NCI-H2107 (cell line): ENCODE results near the gene ZDHHC20.
"Not testable (repeated sequence)": the region's sequence is repeated elsewhere in the genome, so short reads cannot be mapped to it uniquely, and the experiment has no call there.

ENCODE experiments used
- DNase-seq: peaks from one replicate; lab custom pipeline; 2025; lab: John Stamatoyannopoulos, UW

ZDHHC20 gene

DNA sequence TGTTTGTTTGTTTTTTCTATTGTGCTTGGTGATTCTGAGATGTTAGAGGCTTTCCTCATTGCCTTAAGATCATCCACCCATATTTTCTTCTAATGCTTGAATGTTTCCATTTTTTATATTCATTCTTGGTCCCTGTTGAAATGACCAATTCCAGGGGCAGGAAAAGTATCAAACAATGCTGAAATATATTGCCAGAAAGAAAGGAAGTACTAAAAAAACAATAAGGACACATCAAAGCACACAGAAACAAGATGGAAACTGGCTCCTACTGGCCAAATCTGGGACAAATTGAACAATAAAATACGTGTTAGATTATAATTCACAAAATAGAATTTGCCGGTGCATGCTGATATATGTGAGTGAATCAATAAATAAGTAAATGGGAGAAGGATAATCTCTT is 23.9 kb downstream of the ZDHHC20 start:
- no peak for DNase-seq

DNA sequence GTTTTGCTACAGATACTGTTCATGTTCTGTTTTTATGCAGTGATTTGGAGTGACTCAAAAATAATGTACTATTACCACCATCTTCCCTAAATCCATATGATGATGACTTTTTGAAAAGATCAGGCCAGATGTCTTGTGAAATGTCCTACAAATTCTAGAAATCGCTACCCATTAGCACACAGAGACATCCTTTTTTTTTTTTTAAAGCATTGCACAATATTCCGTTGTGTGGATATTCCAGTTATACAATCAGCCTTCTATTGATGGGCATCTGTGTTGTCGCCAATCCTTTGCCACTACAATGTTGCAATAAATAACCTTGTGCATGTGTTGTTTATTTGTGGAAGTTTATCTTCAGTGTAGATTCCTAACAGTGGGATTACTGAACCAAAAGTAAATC is 24.5 kb downstream of the ZDHHC20 start:
- DNase-seq = no peak

DNA sequence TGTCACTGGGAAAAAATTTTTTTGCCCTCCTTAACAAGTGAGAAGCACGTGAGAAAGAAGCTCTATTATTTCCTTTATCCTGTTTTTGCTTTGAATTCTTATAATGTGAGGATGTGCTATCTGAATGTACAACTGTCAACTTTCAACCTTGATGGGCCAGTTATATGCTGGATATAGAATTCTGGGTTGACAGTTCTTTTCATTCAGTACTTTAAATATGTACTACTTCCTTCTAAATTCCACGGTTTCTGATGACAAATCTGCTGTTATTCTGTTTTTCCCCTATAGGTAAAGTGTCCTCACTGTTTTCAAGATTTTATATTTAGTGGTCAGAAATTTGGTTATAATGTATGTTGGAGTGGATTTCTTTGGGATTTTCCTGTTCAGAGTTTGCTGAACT is 29.9 kb downstream of the ZDHHC20 start:
- no peak for DNase-seq

DNA sequence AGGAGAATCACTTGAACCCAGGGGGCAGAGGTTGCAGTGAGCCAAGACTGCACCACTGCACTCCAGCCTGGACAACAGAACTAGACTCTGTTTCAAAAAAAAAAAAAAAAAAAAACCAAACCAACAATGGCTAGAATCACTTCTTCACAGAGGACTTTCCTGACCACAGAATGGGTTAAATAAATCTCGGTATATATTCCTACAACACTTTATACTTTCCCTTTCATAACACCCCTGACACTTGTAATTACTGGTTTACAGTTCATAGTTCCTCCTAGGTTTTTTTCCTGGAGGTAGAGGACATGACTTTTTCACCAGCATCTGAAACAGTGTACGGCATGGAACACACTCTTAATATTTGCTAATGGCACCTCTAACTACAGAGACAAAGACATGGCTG is 31.4 kb downstream of the ZDHHC20 start:
- no peak for DNase-seq

GRCh38 chr13:21426238-21426637 is 32.9 kb downstream of the ZDHHC20 start:
- no peak for DNase-seq

DNA sequence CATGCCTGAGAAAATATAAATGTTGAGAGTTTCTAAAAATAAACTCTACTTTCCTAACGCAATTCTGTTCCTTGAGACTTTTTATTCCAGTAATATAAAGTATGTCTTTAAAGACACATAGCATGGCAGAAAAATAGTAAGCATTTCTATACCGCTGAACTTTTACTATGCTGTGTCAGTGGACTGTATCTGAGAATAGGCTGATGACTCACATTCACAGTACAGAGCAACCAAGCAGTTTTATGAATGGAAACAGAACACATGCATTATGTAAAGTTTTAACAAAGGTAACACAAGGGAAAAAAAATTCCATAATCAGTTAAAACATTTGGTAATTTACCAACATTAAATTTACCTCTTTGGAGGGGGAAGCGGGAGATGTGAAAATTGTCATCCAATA is 38.4 kb downstream of the ZDHHC20 start:
- DNase-seq = no peak

GRCh38 chr13:21413013-21413412 is 46.1 kb downstream of the ZDHHC20 start:
- DNase-seq = no peak

DNA sequence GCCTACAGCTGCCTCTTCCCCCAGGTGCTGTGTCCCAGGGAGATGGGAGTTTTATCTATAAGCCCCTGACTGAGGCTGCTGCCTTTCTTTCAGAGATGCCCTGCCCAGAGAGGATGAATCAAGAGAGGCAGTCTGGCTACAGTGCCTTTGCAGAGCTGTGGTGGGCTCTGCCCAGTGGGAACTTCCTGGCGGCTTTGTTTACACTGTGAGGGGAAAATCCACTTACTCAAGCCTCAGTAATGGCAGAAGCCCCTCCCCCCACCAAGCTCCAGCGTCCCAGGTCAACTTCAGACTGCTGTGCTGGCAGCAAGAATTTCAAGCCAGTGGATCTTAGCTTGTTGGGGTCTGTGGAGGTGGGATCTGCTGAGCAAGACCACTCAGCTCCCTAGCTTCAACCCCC is 48.6 kb downstream of the ZDHHC20 start:
- not testable (repeated sequence) for DNase-seq

DNA sequence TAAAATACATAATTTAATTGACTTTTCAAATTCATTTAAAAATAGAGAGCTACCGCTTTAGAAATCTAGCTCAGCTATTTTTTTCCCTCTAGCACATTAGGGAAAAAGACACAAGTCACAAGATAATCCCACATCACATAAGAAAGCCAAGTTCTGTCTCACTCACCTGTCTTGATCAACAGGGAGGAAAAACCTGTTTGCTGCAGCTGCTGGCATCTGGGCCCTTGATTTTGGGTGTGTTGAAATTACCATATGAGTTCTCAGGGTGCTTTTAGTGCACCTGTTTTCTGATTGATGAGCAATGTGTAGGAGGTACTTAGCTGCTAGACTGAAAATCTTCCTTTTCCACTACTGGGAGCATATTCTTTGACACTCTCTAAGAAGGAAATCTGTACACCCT is 53.8 kb downstream of the ZDHHC20 start:
- DNase-seq = no peak

- DNase-seq = no peak
These were observed 56.4 kb downstream of the ZDHHC20 start for GRCh38 chr13:21402586-21403307.

DNA sequence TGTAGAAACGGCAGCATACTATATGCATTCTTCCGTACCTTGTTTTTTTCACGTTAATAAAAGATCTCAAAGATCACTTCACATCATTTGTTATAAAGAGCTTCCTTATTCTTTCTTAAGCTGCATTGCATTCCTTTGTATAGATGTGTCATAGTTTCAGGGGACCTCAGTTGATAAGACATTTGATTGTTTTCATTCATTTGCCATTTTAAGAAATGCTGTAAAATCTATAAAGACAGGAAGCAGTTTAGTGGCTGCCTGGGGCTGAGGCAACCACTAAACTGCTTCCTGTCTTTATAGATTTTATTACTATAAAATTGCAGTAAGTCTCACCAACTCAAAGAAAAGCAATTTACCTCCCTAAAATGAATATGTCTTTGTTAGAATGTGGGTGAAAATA is 59.4 kb downstream of the ZDHHC20 start:
- DNase-seq = no peak

DNA sequence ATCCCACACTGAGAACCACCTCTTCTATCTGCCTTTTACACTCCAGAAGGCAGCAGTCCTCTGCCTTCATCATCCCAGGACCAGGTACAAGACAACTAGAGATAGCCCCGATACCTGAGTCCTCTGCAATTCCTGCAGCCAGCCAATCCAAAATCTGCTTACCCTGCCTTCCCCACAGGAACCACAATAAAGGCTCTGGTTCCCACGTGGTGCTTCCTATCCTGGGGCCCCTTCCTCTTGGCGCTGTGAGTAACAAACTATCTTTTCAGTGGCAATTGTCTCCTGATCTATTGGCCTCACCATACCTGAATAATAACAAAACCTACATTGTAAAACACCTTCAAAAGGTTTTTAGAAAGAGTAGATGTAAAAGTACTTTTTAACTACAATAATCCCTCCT is 63.1 kb downstream of the ZDHHC20 start:
- no peak for DNase-seq

DNA sequence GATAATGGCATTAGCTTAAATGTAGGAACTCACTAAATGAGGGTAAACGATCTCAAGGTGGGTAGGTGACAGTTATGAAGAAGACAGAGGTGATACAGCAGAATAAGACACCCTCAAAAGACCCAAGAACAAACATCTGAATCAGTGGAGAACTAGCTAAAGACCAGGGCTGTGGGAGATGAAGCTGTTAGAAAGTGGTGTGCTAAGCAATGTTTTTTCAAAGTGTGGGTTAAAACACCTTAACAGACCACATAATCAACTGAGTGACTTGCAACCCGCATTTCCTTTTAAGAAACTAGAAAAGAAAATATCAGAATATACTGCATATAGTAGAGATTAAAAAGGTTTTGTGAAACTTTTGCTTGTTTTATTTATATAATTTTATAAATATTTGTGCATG is 70.0 kb downstream of the ZDHHC20 start:
- DNase-seq = no peak

DNA sequence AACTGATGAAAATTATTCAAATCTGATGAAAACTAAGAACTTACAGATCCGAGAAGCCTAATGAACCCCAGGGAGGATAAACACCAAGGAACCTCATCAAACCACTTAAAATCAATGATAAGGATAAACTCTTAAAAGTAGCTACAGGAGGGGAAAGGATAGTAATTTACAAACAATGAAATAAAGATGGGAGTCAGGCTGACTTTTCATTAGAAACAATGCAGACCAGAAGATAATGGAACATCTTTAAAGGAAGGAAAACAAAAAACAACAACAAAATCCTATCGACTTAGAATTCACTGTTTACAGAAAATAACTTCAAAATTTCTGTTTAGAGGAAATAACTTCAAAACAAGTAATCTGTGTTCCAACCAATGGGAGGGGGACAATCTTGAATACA is 73.4 kb downstream of the ZDHHC20 start:
- no peak for DNase-seq

DNA sequence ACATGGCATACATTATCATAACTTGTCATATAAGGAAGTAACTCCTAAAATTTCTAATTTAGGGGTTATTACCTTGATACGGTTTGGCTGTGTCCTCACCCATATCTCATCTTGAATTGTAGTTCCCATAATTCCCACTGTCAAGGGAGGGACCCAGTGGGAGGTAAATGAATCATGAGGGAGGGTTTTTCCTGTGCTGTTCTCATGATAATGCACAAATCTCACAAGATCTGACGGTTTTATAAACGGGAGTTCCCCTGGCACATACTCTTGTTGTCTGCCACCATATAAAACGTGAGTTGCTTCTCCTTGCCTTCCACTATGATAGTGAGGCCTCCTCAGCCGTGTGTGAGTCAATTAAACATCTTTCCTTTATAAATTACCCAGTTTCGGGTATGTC is 76.0 kb downstream of the ZDHHC20 start:
- DNase-seq = no peak

DNA sequence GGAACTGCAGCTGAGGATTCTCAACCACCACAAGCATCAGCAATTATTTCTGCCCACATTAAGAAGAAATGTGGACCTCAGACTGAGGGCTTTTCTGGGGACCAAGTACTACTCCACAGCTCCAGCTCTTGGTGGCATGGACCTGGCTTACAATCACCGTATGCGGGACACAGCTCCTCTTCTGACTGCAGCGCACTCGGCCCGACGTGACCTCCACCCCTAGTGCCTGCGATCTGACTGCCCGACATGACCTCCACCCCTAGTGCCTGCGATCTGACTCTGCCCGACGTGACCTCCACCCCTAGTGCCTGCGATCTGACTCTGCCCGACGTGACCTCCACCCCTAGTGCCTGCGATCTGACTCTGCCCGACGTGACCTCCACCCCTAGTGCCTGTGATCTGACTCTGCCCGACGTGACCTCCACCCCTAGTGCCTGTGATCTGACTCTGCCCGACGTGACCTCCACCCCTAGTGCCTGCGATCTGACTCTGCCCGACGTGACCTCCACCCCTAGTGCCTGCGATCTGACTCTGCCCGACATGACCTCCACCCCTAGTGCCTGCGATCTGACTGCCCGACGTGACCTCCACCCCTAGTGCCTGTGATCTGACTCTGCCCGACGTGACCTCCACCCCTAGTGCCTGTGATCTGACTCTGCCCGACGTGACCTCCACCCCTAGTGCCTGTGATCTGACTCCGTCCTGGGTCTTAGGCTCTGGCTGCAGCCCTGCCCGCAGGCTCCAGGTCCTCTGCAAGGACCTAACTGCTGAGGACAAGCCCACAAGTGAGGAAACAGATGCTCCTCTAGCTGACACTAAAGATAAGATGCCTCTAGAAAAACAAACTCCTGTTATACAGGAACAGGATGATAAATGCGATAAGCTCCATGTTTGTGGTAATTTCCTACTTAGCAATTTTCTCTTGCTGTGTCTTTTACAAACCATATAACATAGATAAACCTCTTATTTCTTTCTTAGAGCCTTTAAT is 81.8 kb downstream of the ZDHHC20 start:
- DNase-seq = not testable (repeated sequence)

GRCh38 chr13:21372530-21372929 is 86.6 kb downstream of the ZDHHC20 start:
- no peak for DNase-seq

GRCh38 chr13:21371011-21371410 is 88.1 kb downstream of the ZDHHC20 start:
- DNase-seq = no peak

DNA sequence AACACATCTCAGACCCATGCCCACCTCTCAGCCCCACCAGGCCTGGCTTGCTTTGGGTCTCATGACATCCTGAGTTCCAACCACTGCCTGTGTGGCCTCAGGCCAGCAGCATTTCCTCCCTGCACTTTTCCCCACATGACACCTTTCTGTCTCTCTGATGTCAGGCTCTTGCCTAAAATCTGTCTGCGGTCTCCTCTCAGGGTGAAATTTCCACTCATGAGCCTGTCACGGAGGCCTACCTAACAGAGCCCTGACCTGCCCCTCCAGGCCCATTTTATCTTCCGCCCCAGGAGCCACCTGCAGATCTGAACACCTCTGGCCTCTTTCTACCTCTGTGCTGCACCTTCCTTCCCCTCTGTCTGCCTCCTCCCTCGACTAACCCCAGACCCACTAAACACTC is 93.5 kb downstream of the ZDHHC20 start:
- DNase-seq = no peak

- DNase-seq = no peak
These were observed 94.2 kb downstream of the ZDHHC20 start for GRCh38 chr13:21364916-21365315.

DNA sequence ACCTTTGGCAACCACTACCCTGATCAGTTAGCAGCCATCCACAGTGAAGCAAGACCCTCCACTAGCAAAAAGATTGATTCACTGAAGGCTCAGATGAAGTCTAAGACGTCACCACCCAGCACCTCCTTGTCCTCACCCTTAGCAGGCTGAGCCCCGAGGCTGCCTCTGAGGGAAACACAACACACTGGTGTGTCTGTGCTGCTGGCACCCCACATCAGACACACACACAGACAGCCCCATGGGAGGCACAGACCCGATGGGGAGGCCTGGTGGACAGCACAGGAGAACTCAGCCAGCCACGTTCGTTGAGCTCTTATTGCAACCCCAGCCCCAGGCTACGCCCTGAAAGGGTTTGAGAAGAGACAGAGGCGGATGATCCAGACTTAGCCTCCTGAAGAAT is 94.7 kb downstream of the ZDHHC20 start:
- DNase-seq = no peak

DNA sequence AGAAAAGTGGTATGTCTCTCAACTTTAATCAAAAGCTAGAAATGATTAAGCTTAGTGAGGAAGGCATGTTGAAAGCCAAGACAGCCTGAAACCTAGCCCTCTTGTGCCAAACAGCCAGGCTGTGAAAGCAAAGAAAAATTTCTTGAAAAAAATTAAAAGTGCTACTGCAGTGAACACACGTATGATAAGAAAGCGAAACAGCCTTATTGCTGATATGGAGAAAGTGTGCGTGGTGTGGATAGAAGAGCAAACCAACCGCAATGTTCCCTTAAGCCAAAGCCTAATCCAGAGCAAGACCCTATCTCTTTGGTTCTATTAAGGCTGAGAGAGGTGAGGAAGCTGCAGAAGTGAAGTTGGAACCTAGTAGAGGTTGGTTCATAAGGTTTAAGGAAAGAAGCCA is 96.4 kb downstream of the ZDHHC20 start:
- DNase-seq = no peak

DNA sequence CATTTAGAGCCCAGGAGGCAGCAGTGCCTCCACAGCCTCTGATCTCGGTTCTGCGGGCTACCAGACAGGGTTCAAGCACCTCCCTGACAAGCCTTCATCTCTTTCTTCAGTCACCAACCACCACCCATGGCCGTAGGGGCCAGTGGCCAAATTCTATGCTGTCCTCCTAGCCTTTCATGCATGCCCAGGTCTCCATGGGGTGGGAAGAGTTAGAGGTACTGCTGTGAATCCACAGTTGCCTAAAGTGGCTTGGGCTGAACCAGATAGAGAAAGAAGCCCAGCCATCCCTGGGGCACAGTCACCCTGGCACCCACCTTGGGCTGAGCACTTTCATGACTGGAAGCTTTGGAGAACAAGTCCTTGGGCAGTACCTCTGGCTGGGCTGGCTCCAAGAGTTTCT is 97.4 kb downstream of the ZDHHC20 start:
- DNase-seq = no peak
